GM12873 (cell line): ENCODE results near the gene EPHA10.

Experiments used
- CTCF ChIP-seq: IDR thresholded peaks from 2 replicates; pipeline ENCODE4 v1.5.1; 2012; ENCODE audit warnings: low read depth, mild to moderate bottlenecking, moderate library complexity, low read length, control low read depth; ENCODE audit not compliant: insufficient read depth; ENCODE audit errors: missing control alignments

The EPHA10 gene

GRCh38 chr1:37699147-37699546 is 65.8 kb downstream of the EPHA10 start:
- TF ChIP-seq CTCF, result no peak

- TF ChIP-seq CTCF, result no peak
Observed at GRCh38 chr1:37697737-37698136, 67.2 kb downstream of the EPHA10 start.

- no peak for TF ChIP-seq CTCF
Observed at GRCh38 chr1:37697090-37697489, 67.8 kb downstream of the EPHA10 start.

GRCh38 chr1:37692834-37693175 is 72.1 kb downstream of the EPHA10 start:
- TF ChIP-seq CTCF, result no peak

GRCh38 chr1:37692078-37692833 is 72.7 kb downstream of the EPHA10 start, which contains the start of gene CDCA8:
Gene CDCA8, plus strand, starts transcription at chr1:37692516. Its CDS starts 175 bp downstream, at chr1:37692691.
- TF ChIP-seq CTCF, result peak; percentile 80

GRCh38 chr1:37691497-37692077 is 73.3 kb downstream of the EPHA10 start:
- peak; percentile 4 for TF ChIP-seq CTCF

- no peak for TF ChIP-seq CTCF
Observed at GRCh38 chr1:37688926-37689325, 76.0 kb downstream of the EPHA10 start.
